T-cell (primary cell): ENCODE data around the gene SCARF1. TPM values are rescaled to one million over a fixed set of nuclear protein-coding genes. Genes with fewer than 3 reads are reported as not detected.
A peak's percentile ranks its signal among the peaks of the same experiment; 100 is the strongest.

Source experiments
- ATAC-seq, 4 experiments: fragments of 200-7000 bp in 3 of 4; fragments of 150-1000 bp in 1 of 4; cut with Tn5 transposase; replicated peaks in 1 of 4; 1 replicate in 3 of 4; 2 replicates in 1 of 4; pipeline ENCODE4 v1.10.0; 2021; ENCODE audit warnings: moderate library complexity in 3 of 4, mild to moderate bottlenecking in 2 of 4, moderate number of reproducible peaks in 1 of 4
- CTCF ChIA-PET, 2 donors: fragments of 300-600 bp; sonication (Branson Sonifier 250); formaldehyde crosslinking; loops; one replicate each; lab custom pipeline; 2022; ENCODE audit warnings: antibody characterized with exemption in 2 of 2; lab: Charles Lee
- POLR2A ChIA-PET, 2 donors: fragments of 300-600 bp; sonication (Branson Sonifier 250); formaldehyde crosslinking; loops; one replicate each; lab custom pipeline; 2022; ENCODE audit warnings: antibody characterized with exemption in 2 of 2; lab: Charles Lee
- DNase-seq, 35 experiments: peaks; one replicate each; pipeline versions ENCODE4 v3.0.0 to v3.0.0-alpha.2; 2013 to 2023
- H3K27ac ChIP-seq: one replicate; pipeline ENCODE4 v1.5.1; 2013; ENCODE audit warnings: low read length
- H3K27me3 ChIP-seq, 2 experiments: replicated peaks in 1 of 2; 1 replicate in 1 of 2; 2 replicates in 1 of 2; pipeline versions ENCODE4 v1.6.1 to v1.7.0; 2013; ENCODE audit warnings: low read length in 1 of 2, mixed read lengths in 1 of 2; ENCODE audit not compliant: control insufficient read depth in 2 of 2, insufficient read depth in 2 of 2; ENCODE audit errors: extremely low read depth in 1 of 2
- H3K36me3 ChIP-seq, 2 donors: 1 replicate in 1 of 2; 2 replicates in 1 of 2; pipeline versions ENCODE4 v1.6.1 to v1.7.0; 2013; ENCODE audit warnings: low read length in 1 of 2; ENCODE audit not compliant: control insufficient read depth in 2 of 2, insufficient read depth in 1 of 2; ENCODE audit errors: extremely low read depth in 1 of 2
- H3K4me1 ChIP-seq, 2 experiments: 1 replicate in 1 of 2; 2 replicates in 1 of 2; pipeline versions ENCODE4 v1.6.1 to v1.7.0; 2013; ENCODE audit warnings: low read length in 2 of 2, mixed read lengths in 1 of 2; ENCODE audit not compliant: insufficient read depth in 2 of 2, control insufficient read depth in 1 of 2; ENCODE audit errors: extremely low read depth in 1 of 2
- H3K4me3 ChIP-seq, 2 donors: 1 replicate in 1 of 2; 2 replicates in 1 of 2; pipeline versions ENCODE4 v1.5.1 to v1.7.0; 2013; ENCODE audit warnings: mild to moderate bottlenecking in 2 of 2, low read length in 1 of 2, moderate library complexity in 1 of 2; ENCODE audit not compliant: control insufficient read depth in 1 of 2; ENCODE audit errors: extremely low read depth in 1 of 2
- H3K9me3 ChIP-seq: 2 replicates; pipeline ENCODE4 v1.7.0; 2013
- H3K27ac Mint-ChIP-seq, 2 donors: one replicate each; pipeline ENCODE4 v1.8.0; 2020 to 2021; ENCODE audit warnings: mild to moderate bottlenecking in 2 of 2, mixed read lengths in 2 of 2
- H3K27me3 Mint-ChIP-seq, 2 donors: one replicate each; pipeline ENCODE4 v1.8.0; 2021 to 2022; ENCODE audit warnings: mixed read lengths in 2 of 2
- H3K36me3 Mint-ChIP-seq: one replicate; pipeline ENCODE4 v1.8.0; 2021; ENCODE audit warnings: mixed read lengths
- H3K4me1 Mint-ChIP-seq, 3 donors: one replicate each; pipeline ENCODE4 v1.8.0; 2020 to 2022; ENCODE audit warnings: mixed read lengths in 3 of 3, mild to moderate bottlenecking in 1 of 3
- H3K4me3 Mint-ChIP-seq, 3 donors: one replicate each; pipeline ENCODE4 v1.8.0; 2020 to 2022; ENCODE audit warnings: mild to moderate bottlenecking in 3 of 3, mixed read lengths in 3 of 3, moderate library complexity in 3 of 3
- H3K9me3 Mint-ChIP-seq, 3 donors: one replicate each; pipeline ENCODE4 v1.8.0; 2020 to 2022; ENCODE audit warnings: mixed read lengths in 3 of 3
- WGBS: methylation state at CpG from one replicate; pipeline ENCODE4 v1.1.5; 2013; ENCODE audit warnings: missing lambda C conversion rate; ENCODE audit not compliant: insufficient coverage; 5-methylcytosine and 5-hydroxymethylcytosine counted together
- total RNA-seq, 35 experiments: library from RNA in 6 of 35; stranded (reverse) in 6 of 35; fragments of 120-200 nt in 1 of 35; gene quantifications; one replicate each; pipeline versions ENCODE4 v1.2.1 to v1.2.4 and lab custom pipeline; 2013 to 2026

The SCARF1 gene
- total RNA-seq, 5 donors from 2014 or later (not counting 1 experiment from before 2014, with no cell fraction given), result 0.83 to 2.0 (median 1.5) TPM

DNA sequence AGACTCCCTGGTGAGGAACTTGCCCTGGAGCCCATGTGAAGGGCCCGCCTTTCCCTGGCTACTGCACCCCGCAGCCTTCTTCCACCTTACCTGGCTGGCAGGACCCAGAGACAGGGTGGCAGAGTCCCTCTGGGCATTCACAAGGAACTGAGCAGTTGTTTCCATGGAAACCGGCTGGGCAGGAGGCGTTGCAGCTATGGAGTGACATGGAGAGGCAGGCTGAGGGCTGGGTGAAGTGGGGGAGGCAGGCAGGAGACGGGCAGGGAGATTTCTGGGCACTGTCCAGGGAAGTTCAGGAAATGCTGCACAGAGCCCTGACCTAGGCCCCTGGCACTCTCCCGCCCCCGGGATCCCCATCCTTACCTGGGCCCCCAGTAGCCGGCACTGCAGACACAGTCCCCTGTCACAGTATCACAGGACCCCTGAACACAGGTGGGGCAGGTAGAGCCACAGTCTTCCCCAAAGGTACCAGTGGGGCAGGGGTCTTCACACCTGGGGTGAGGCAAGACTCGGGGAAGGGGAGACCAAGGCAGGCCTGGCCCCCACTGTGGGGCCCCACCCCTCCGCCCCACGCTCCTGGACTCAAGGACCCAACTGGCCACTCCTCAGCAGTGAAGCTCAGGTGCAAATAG, 5.9 kb downstream of the SCARF1 start:
- no peaks in the 10 kb centered on the region for H3K9me3 ChIP-seq
- POLR2A ChIA-PET, result interaction anchor here in 1 of 2 donors (0.7 kb wide), 1 partner anchor 187 kb away, joined by 9 read pairs; no protein-coding TSS in a partner anchor
- Mint-ChIP-seq H3K36me3 (no peaks in the 10 kb centered on the region), H3K27me3 (no peaks in the 10 kb centered on the region), H3K4me3 (no peak overlapping the region), H3K4me1 (peaks cover 7 to 10% (median 8%) of the 10 kb centered on the region in 3 donors), H3K9me3 (no peaks in the 10 kb centered on the region), H3K27ac (peak overlapping the region in 1 of 2 donors; percentile 44)
- CTCF ChIA-PET, result no interaction called here
- 85% methylated on average over 11 of the region's 11 CpGs for WGBS
- no peak for ATAC-seq
- peaks cover 4 to 10% of the 10 kb centered on the region in 2 experiments for H3K4me1 ChIP-seq
- peaks cover 0 to 9% of the 10 kb centered on the region in 2 experiments for H3K27me3 ChIP-seq
- DNase-seq, result no peak
- H3K4me3 ChIP-seq, result no peak overlapping the region
- H3K36me3 ChIP-seq, result no peaks in the 10 kb centered on the region
- no peak overlapping the region for H3K27ac ChIP-seq

- ATAC-seq (no peak), DNase-seq (no peak)
- no peaks in the 10 kb centered on the region for H3K36me3 ChIP-seq
- H3K27ac ChIP-seq, result no peak overlapping the region
- Mint-ChIP-seq H3K36me3 (no peaks in the 10 kb centered on the region), H3K4me1 (peaks cover 0 to 2% (median 0%) of the 10 kb centered on the region in 3 donors), H3K27me3 (no peaks in the 10 kb centered on the region), H3K9me3 (no peaks in the 10 kb centered on the region), H3K4me3 (no peak overlapping the region), H3K27ac (no peak overlapping the region)
- no peaks in the 10 kb centered on the region for H3K9me3 ChIP-seq
- ChIA-PET POLR2A (interaction anchor here in 1 of 2 donors (0.6 to 0.7 kb wide), 2 partner anchors 187 to 1910 kb away, joined by 9 to 11 read pairs; no protein-coding TSS in a partner anchor), CTCF (no interaction called here)
- no peaks in the 10 kb centered on the region for H3K27me3 ChIP-seq
- H3K4me3 ChIP-seq, result no peak overlapping the region
- 71% methylated on average over 13 of the region's 19 CpGs for WGBS
- peaks cover 0 to under 1% of the 10 kb centered on the region in 2 experiments for H3K4me1 ChIP-seq
Observed at GRCh38 chr17:1638624-1639300, 6.8 kb downstream of the SCARF1 start.

GRCh38 chr17:1638171-1638590, 7.4 kb downstream of the SCARF1 start:
- Histone ChIP-seq H3K27me3 (no peaks in the 10 kb centered on the region), H3K4me1 (no peaks in the 10 kb centered on the region), H3K27ac (no peak overlapping the region), H3K4me3 (no peak overlapping the region), H3K9me3 (no peaks in the 10 kb centered on the region), H3K36me3 (no peaks in the 10 kb centered on the region)
- Mint-ChIP-seq H3K36me3 (no peaks in the 10 kb centered on the region), H3K27ac (peak overlapping the region in 1 of 2 donors; percentile 27), H3K4me1 (peaks cover 0 to 2% (median 0%) of the 10 kb centered on the region in 3 donors), H3K4me3 (no peak overlapping the region), H3K27me3 (no peaks in the 10 kb centered on the region), H3K9me3 (no peaks in the 10 kb centered on the region)
- DNase-seq (no peak), ATAC-seq (no peak)
- CTCF ChIA-PET, result no interaction called here
- POLR2A ChIA-PET, result interaction anchor here in 1 of 2 donors (0.6 kb wide), 1 partner anchor 1911 kb away, joined by 11 read pairs; no protein-coding TSS in a partner anchor
- 83% methylated on average over 15 of the region's 17 CpGs for WGBS

GRCh38 chr17:1636732-1637285, 8.7 kb downstream of the SCARF1 start:
- Mint-ChIP-seq H3K36me3 (no peaks in the 10 kb centered on the region), H3K4me3 (no peak overlapping the region), H3K4me1 (peaks cover 0 to under 1% (median 0%) of the 10 kb centered on the region in 3 donors), H3K27me3 (no peaks in the 10 kb centered on the region), H3K9me3 (no peaks in the 10 kb centered on the region), H3K27ac (no peak overlapping the region)
- H3K9me3 ChIP-seq, result no peaks in the 10 kb centered on the region
- ATAC-seq (no peak), DNase-seq (no peak)
- no peaks in the 10 kb centered on the region for H3K27me3 ChIP-seq
- H3K4me3 ChIP-seq, result no peak overlapping the region
- POLR2A ChIA-PET, result no interaction called here
- no peaks in the 10 kb centered on the region for H3K36me3 ChIP-seq
- 81% methylated on average over 12 of the region's 15 CpGs for WGBS
- H3K4me1 ChIP-seq, result no peaks in the 10 kb centered on the region
- CTCF ChIA-PET, result no interaction called here
- H3K27ac ChIP-seq, result no peak overlapping the region

DNA sequence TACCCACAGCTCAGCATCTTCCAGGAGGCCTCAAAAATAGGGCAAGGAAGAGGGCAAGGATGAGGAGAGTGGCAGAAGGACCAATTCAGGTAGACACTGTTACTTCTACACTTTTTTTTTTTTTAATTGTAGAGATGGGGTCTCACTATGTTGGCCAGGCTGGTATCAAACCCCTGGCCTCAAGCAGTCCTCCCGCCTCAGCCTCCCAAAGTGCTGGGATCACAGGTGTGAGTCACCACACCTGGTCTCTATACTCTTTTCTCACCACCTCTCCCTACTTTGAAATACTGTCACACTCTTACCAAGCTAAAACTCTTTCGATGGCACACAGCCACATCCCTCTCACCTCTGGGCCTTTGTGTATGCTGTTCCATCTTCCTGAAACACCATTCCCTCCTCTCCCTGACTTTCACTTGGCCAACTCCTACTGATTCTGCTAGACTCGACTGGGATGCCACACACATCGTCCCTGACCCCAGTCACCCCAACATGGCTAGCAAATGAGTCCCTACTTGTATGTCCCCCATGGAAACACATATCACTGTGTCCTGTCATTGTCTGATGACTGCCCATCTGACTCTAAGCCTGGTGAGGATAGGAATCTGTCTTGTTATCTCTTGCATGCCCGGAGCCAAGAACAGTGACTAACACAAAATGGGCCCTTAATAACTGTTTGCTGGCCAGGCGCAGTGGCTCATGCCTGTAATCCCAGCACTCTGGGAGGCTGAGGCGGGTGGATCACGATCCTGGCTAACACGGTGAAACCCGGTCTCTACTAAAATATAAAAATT, 9.7 kb downstream of the SCARF1 start:
- H3K27ac Mint-ChIP-seq, result peak overlapping the region in 1 of 2 donors; percentile 0

More for the DNA sequence above, 9.7 kb downstream of the SCARF1 start:
- Histone ChIP-seq H3K36me3 (no peaks in the 10 kb centered on the region), H3K27ac (no peak overlapping the region), H3K27me3 (no peaks in the 10 kb centered on the region), H3K4me3 (no peak overlapping the region), H3K9me3 (no peaks in the 10 kb centered on the region), H3K4me1 (no peaks in the 10 kb centered on the region)
- Mint-ChIP-seq H3K36me3 (no peaks in the 10 kb centered on the region), H3K9me3 (no peaks in the 10 kb centered on the region), H3K27me3 (no peaks in the 10 kb centered on the region), H3K4me1 (peaks cover 0 to 4% (median 0%) of the 10 kb centered on the region in 3 donors), H3K4me3 (no peak overlapping the region)
- ATAC-seq (no peak), DNase-seq (no peak)
- WGBS, result 75% methylated on average over 5 of the region's 10 CpGs
- ChIA-PET CTCF (no interaction called here), POLR2A (no interaction called here)
